ENCODE measurements around the gene TMOD1. TPM values are rescaled to one million over a fixed set of nuclear protein-coding genes. Genes with fewer than 3 reads are reported as not detected.

TMOD1 gene
- total and polyA plus RNA-seq, 9 of the 15 experiments (the other 6 are each of a cell fraction or from before 2014, with no cell fraction given) = 7.1 to 41.2 (median 14.2) TPM

- 73% methylated on average over 1 of the region's 1 CpG for WGBS (ENCODE audit: insufficient coverage, low coverage, missing lambda C conversion rate)
- Histone ChIP-seq H3K9me3 (replicated peaks; ENCODE audit: control insufficient read depth, insufficient read depth, low read depth, low read length) (no peaks in the 10 kb centered on the region), H2AFZ (ENCODE audit: low read depth, low read length) (no peak overlapping the region), H4K20me1 (replicated peaks; ENCODE audit: control insufficient read depth, insufficient read depth, low read length) (peaks cover 30% of the 10 kb centered on the region), H3K36me3 (ENCODE audit: control insufficient read depth, insufficient read depth, low read length) (peaks cover 35% of the 10 kb centered on the region), H3K4me2 (ENCODE audit: insufficient read depth, low read length) (no peak overlapping the region), H3K79me2 (ENCODE audit: control insufficient read depth, insufficient read depth, low read length) (peaks cover 96% of the 10 kb centered on the region), H3K4me3 (no peak overlapping the region), H3K27ac (ENCODE audit: extremely low read depth, low read depth, low read length) (no peak overlapping the region), H3K4me1 (replicated peaks in 1 of 2; ENCODE audit: control insufficient read depth in 2 of 2, insufficient read depth in 2 of 2, low read length in 2 of 2) (peaks cover 41 to 67% of the 10 kb centered on the region in 2 experiments), H3K9ac (ENCODE audit: insufficient read depth in 1 of 2, low read depth in 2 of 2, low read length in 2 of 2) (no peak overlapping the region), H3K9me1 (ENCODE audit: control insufficient read depth, insufficient read depth, low read length) (peaks cover 7% of the 10 kb centered on the region), H3K27me3 (ENCODE audit: control insufficient read depth in 2 of 2, insufficient read depth in 2 of 2, low read length in 2 of 2) (no peaks in the 10 kb centered on the region; a peak in 1 of 5 replicates)
- no peak for FAIRE-seq
- no TSS peak for BruUV-seq (replicated peaks)
- intact Hi-C loops (cut with micrococcal nuclease) = no loop called here
- CTCF ChIA-PET (ENCODE audit: low intra/inter-chr PET ratio) = no interaction called here
- no peak for ATAC-seq
- no peak for DNase-seq (ENCODE audit: extremely low read depth in 1 of 4, low spot score in 3 of 4)
- in situ Hi-C loops (cut with MboI) = no loop called here
- POLR2A ChIA-PET = interaction anchor here (1.3 to 5.3 kb wide), 2 partner anchors 11 to 126 kb away, joined by 5 to 29 read pairs; partner anchors contain the start of genes NCBP1 and TSTD2
- TF ChIP-seq ETS1 (conservative IDR thresholded peaks at IDR 0.05; ENCODE audit: control insufficient read depth, low read depth, low read length) = no peak
- no peak for TF ChIP-seq ZFP1 (CRISPR knock-in tag; IDR thresholded peaks at IDR 0.05)
- 0 out of 2 replicates have a peak, but pooled peaks have one; percentile 32 for TF ChIP-seq ZNF224 (CRISPR knock-in tag; IDR thresholded peaks at IDR 0.05)
- TF ChIP-seq WHSC1 (IDR thresholded peaks at IDR 0.05; ENCODE audit: low read length) = no peak
- no peak for TF ChIP-seq HEY1 (CRISPR knock-in tag; IDR thresholded peaks at IDR 0.05; ENCODE audit: borderline replicate concordance)
- TF ChIP-seq SPI1 (IDR thresholded peaks at IDR 0.05; ENCODE audit: borderline replicate concordance, low read depth, low read length) = no peak
- TF ChIP-seq POLR2H (tag; IDR thresholded peaks at IDR 0.05; ENCODE audit: low read depth) = no peak
- TF ChIP-seq ILK (tag; IDR thresholded peaks at IDR 0.05; ENCODE audit: borderline replicate concordance, low read depth) = no peak
- no peak for TF ChIP-seq MIER1 (IDR thresholded peaks at IDR 0.05; ENCODE audit: low read depth)
- no peak for TF ChIP-seq AFF1 (IDR thresholded peaks at IDR 0.05; ENCODE audit: low read depth in 1 of 2, partially characterized antibody in 2 of 2)
- TF ChIP-seq CREB1 (IDR thresholded peaks at IDR 0.05) = no peak
- 0 out of 2 replicates have a peak, but pooled peaks have one; percentile 16 for TF ChIP-seq CREB1 (CRISPR knock-in tag; IDR thresholded peaks at IDR 0.05)
- TF ChIP-seq RBM17 (IDR thresholded peaks at IDR 0.05; ENCODE audit: borderline replicate concordance, low read depth, low read length) = no peak
- TF ChIP-seq ATF3 (IDR thresholded peaks at IDR 0.05) = no peak
- TF ChIP-seq ATF3 (CRISPR knock-in tag; conservative IDR thresholded peaks at IDR 0.05) = peak; percentile 53; the same call in 1 of the 2 replicates
- TF ChIP-seq ZNF232 (CRISPR knock-in tag; IDR thresholded peaks at IDR 0.05) = 0 out of 2 replicates have a peak, but pooled peaks have one; percentile 67
- peak; percentile 88 for TF ChIP-seq DACH1 (IDR thresholded peaks at IDR 0.05; ENCODE audit: partially characterized antibody)
These were observed 5.3 kb downstream of the TMOD1 start for GRCh38 chr9:97506787-97507186.

Data from K562 (cell line).